Erythroblast (primary cell): ENCODE data around the gene ACTL6A.

Experiments
- GATA1 ChIP-seq: IDR thresholded peaks from 2 replicates; pipeline ENCODE4 v1.6.1; 2011; ENCODE audit warnings: low read depth, mild to moderate bottlenecking, control low read depth, low read length, moderate library complexity
- POLR2A ChIP-seq: IDR thresholded peaks from 2 replicates; pipeline ENCODE4 v1.6.1; 2011; ENCODE audit warnings: mild to moderate bottlenecking, low read length

- TF ChIP-seq POLR2A (no peak), GATA1 (no peak)
Measured at GRCh38 chr3:179563271-179563783, 601 bp downstream of the ACTL6A start.
